HG02852 (cell line): Measurements from ENCODE around the gene ATP2A2.

Source experiments
- ATAC-seq: cut with Tn5 transposase; IDR thresholded peaks from one replicate; pipeline ENCODE4 v1.9.1; 2021; ENCODE audit warnings: mild to moderate bottlenecking, moderate library complexity; ENCODE audit not compliant: unreplicated experiment

The ATP2A2 gene

DNA sequence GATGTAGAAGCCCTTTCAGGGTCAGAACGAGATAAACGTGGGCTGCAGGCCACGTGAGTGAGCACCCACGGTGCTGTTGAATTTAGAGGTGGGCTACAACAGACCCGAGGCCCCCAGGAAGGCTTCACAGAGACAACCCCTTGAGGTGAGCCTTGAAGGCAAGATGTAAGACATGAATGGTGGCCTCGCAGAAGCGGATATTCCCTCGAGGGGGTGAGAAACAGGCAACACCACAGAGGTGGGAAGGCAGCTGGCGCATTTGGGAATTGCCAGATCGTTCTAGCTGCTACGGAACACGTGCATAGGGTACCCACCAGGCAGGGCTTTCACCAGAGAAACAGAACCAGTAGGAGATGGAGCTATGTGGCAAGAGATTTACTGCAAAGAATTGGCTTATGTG lies 22.6 kb upstream of the ATP2A2 start:
- no peak for ATAC-seq

DNA sequence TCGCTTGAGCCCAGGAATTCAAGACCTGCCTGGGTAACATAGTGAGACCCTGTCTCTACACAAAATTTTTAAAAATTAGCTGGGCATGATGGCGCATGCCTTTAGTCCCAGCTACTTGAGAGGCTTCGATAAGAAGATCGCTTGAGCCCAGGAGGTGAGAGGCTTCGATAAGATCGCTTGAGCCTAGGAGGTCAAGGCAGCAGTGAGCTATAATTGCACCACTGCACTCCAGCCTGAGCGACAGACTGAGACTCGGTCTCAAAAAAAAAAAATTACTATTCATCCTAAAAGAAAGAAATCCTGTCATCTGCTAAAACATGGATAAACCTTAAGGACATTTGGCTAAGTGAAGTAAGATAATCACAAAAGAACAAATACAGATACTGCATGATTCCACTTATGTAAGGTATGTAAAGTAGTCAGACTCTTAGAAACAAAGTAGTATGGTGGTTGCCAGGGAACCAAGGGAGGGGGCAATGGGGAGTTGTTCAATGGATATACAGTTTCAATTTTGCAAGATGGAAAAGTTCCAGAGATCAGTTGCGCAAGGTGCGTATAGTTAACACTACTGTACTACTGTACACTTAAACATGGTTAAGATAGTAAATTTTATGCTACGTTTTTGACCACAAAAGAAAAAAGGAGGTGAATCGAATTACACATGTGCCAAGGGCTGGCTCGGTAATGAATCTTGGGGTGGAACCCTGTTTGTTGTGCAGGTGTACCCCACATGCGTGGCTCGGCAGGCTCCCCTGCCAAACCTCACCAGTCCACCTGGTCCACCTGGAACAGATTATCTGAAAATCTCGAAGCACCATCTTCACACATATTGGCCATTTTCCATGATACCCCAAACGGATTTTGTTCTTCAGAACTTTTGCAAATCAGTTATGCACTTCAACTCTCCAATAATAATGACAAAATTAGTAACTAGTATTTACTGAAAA lies 18.3 kb upstream of the ATP2A2 start:
- no peak for ATAC-seq

GRCh38 chr12:110266381-110266960 lies 14.6 kb upstream of the ATP2A2 start:
- ATAC-seq, result no peak

DNA sequence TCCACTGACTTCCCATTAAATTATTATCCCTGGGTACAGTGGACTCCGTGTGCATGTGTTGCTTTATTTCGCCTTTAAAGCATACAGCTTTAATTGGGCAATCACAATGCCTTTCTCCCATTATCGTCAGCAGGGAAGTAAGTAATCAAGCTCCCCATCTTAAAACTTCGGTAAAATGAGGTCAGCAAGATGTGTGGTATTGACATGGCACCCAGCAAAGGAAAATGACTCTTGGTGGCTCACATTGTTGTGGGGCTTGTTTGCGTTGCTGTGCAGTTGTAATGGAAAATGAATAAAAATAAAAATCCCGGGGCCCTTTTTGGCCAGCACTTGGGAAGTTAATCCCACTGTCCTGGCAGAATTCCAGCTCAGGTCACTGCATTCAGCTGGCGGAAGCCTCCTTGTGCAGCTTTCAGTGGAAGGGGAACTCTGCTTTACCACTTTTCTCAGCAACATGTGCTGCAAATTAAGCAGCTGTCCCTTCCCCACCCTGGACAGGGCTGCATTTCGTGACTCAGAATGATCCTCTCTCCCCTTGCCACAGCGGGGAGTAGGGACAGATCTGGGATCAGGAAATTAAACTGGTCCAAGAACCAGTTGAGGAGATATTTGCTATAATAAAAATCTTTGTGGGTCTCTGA lies 13.9 kb upstream of the ATP2A2 start:
- ATAC-seq, result no peak

- no peak for ATAC-seq
Observed at GRCh38 chr12:110269622-110270124, 11.4 kb upstream of the ATP2A2 start.

GRCh38 chr12:110270125-110270962 lies 10.7 kb upstream of the ATP2A2 start:
- ATAC-seq, result no peak

DNA sequence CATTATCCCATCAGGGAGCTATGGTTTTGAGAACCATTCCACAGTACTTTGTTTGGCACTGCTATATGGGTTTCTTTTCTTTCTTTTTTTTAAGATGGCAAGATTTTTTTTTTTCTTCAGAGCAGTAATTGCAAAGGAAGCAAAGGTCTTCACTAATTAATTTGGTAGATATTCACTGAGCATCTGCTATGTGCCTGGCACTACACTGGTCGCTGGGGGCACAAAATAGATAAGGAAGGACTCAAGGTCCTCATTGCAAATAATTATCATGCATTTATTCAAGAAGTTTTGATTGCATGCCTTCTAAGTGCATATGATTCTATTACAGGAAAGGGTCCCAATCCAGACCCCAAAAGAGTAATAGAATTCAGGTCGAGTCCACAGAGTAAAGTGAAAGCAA lies 10.0 kb upstream of the ATP2A2 start:
- no peak for ATAC-seq

- ATAC-seq, result no peak
Observed at GRCh38 chr12:110277530-110278254, 3.4 kb upstream of the ATP2A2 start.

- no peak for ATAC-seq
Observed at GRCh38 chr12:110278255-110278536, 2.9 kb upstream of the ATP2A2 start.

DNA sequence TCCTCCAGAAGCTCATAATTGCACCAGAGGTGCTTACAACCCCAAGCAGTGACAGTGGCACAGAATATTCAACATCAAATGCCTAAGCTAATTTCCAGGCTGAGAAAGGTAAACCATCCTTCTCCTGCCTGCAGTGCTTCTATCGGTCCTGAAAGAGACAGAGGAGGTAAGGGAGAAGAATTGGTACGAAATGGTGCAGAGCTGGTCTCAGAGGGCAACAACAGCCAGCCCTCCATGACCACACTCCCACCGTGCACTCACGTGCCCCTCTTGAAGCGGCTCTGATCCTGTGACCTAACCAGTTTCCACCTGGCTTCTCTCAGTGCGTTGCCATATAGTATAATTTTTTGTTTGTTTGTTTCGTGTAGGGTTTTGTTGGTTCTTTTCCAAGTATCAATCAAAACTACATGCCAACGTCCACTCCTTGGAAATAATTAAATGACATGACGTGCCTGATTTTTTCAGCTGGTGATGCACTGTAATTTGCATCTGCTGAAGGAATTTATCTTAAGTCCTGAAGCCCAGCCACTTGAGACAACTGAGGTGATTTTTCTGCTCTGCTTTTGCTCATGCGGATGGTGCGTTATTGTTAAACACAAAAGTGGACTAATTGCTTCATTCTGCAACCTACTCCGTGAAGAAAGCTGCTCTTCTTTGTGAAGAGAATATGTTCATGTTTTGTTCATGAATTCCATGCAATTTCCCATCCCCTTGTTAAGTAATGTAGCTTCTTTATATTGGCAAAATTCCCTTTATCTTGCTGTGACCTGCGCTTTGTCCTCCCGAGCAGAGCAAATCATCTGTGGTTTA lies 1.3 kb upstream of the ATP2A2 start:
- no peak for ATAC-seq

DNA sequence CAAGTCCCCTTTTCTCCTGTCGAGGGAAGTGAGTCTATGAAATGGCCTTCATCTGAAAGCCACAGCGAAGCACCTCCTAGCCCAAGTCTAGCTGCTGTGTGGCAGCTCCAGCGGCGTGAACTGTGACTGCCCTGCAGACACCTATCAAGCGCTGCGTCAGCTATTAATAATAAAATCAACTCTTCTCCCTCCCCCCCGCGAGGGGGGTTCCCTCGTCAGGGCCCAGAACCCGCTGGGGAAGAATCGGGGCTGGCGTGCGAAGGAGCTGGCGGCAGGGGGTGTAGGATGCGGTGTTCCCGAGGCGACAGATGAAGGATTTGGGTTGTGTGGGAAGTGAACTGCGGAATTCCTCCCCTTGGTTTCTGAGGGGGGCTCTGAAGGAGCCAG lies 662 bp upstream of the ATP2A2 start:
- peak; percentile 8 for ATAC-seq

- peak; percentile 38 for ATAC-seq
Observed at GRCh38 chr12:110281549-110282299, 677 bp downstream of the ATP2A2 start.

DNA sequence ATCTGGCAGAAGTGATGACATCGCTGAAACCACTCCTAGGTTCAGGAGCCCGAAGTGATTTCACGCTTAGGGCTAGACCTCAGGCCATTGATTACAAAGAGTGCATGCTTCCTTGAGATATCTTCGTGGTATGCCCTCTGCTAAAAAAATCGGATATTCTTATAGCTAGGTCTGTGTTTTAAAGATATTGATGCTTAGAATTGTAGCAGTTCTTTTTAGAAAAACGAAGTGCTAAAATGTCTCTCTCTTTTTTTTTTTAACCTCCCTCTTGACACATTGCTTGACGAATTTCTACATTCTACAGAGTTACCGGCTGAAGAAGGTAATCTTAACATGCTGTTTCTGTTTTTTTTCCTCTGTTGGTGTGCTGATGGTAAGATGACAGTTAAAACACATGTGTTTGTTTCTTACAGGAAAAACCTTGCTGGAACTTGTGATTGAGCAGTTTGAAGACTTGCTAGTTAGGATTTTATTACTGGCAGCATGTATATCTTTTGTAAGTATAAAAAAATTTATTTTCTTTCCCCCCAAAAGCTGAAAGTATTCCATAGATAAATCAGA lies 1.3 kb downstream of the ATP2A2 start:
- ATAC-seq, result peak; percentile 13

- ATAC-seq, result no peak
Observed at GRCh38 chr12:110282956-110283817, 2.1 kb downstream of the ATP2A2 start.

DNA sequence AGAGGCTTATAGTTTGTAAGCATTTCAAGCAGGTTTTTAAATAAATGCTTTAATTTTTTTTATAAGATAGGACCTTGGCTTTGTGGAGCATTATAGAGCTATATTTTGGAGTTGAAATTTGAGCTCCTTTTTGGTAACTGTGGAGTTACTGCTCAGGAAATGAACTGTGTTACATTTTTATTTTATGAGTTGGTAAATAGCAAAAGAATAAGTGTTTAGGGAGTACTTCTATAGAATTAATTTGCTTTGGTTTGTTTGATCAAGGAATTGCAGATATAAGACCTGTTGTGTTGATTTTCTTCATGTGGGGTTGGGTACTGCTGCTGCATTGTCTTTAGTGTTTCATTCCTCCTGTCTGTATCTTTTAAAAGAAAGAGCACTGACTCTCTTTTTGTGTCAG lies 3.5 kb downstream of the ATP2A2 start:
- ATAC-seq, result no peak

- ATAC-seq, result no peak
Observed at GRCh38 chr12:110286623-110287022, 5.6 kb downstream of the ATP2A2 start.

DNA sequence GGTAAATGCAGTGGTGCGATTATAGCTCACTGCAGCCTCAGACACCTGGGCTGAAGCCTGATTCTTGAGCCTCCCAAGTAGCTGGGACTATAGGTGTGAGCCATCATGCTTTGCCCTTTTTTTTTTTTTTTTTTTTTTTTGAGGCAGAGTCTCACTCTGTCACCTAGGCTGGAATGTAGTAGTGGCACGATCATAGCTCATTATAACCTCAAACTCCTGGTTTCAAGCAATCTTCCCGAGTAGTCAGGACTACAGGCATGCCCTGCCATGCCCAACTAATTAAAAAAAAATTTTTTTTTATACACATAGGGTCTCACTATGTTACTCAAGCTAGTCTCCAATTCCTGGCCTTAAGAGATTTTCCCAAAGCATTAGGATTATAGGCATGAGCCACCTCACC lies 6.9 kb downstream of the ATP2A2 start:
- ATAC-seq, result no peak
